NCI-H1694 (cell line): ENCODE measurements around the gene TIMM10.

Experiments
- DNase-seq: peaks from one replicate; lab custom pipeline; 2025; lab: John Stamatoyannopoulos, UW

Gene TIMM10

DNA sequence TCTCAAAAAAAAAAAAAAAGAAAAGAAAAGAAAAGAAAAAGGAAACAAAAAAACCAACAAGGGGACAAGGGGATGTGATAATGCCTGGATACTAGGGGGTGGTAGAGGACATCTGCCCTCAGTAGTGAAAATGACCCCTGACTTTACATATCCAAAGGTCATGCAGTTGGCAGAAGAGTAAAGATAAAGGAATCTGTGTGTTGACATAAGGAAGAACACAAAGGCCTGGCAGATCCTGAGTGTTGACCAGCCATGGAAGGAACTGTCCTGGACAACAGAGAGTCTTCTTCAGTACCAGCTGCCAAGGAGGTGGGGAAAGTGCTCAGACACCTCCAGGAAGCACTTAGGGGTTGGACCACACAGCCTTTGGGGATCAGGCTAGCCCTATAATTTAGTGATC, 27.7 kb downstream of the TIMM10 start:
- DNase-seq = no peak

DNA sequence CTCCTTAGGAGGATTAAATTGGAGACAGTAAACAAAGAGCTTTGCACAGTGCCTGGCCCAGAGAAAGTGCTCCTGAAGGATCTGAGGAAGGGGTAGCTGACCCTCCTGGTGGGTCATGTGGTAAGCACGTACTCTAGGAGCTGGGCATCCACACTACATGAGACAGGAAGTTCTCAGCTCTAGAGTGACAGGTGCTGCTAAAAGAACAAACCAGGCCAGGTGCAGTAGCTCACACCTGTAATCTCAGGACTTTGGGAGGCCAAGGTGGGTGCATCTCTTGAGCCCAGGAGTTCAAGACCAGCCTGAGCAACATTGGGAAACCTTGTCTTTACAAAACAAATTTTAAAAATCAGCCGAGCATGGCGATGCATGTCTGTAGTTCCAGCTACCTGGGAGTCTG, 28.2 kb downstream of the TIMM10 start:
- no peak for DNase-seq

DNA sequence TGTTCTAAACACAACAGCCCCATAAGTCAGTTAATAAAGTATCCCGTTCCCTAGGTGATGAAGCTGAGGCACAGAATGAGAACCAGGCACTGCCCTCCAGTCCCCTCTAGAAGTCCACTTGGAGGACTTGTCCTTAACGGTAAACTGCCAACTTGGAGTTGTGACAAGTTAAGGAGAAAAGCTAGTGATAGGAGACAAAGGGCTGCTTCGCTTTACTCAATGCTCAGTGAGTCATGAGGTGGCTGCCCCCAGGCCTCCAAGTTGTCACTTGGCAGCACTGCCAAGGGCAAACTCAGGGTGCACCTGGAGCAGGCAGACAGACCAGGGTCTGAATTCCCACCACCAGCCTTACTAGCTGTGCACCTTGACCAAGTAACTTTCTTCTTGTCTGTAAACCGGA, 28.6 kb downstream of the TIMM10 start:
- DNase-seq = no peak

DNA sequence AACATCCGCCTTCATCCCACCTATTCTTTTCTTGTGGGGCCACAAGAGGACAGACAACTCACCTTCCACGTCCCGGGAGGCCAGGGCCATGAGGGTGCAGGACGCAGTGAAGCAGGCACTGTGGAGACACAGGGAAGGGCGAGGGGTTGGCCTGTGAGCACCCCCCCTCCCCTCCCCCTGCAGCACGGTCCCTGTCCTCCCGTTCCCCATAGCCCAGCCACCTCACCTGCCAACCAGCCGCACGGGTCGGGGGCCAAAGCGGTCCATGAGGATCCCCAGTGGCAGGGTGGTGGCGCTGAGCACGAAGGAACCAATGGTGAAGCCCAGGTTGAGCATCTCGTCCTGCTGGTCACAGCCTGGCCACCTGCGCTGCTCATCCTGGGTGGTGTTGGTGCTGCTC, 29.6 kb downstream of the TIMM10 start:
- DNase-seq = no peak

DNA sequence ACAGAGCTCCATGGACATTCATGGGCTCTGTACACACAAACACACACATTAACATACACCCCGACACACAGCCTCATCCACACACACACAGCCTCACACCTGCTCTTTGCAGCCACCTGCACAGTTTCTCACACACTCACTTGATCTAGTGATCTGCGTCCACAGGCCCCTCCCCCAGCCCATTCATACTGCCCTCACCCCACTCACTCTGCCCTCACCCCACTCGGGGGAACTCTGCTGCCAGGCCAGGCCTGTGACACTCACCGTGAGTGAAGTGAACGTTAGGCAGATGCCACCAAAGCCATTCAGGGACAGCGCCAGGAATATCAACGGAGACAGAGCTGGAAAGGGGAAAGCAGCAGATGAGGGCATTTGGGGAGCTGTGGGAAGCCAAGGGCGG, 30.0 kb downstream of the TIMM10 start:
- DNase-seq = no peak

DNA sequence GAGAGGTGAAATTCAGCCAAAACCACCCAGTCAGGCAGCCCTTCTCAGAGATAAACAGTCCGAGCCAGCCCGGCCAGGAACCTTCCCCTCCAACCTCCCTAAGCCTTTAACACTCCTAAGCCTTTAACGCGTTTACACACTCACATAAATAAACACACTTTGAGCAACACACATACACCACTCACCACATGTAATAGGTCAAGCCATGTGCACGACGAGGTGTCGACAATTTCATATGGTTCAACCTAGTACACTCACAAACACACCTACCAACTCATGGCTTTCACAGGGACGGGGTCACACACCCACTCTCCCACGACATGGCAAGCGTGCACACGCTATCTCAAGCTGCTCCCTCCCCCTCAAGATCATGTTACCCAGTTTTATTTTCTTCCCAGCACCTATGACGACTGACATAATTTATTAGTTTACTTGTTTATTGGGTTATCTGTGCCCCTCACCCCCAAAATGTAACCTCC, 30.5 kb downstream of the TIMM10 start:
- DNase-seq = no peak

DNA sequence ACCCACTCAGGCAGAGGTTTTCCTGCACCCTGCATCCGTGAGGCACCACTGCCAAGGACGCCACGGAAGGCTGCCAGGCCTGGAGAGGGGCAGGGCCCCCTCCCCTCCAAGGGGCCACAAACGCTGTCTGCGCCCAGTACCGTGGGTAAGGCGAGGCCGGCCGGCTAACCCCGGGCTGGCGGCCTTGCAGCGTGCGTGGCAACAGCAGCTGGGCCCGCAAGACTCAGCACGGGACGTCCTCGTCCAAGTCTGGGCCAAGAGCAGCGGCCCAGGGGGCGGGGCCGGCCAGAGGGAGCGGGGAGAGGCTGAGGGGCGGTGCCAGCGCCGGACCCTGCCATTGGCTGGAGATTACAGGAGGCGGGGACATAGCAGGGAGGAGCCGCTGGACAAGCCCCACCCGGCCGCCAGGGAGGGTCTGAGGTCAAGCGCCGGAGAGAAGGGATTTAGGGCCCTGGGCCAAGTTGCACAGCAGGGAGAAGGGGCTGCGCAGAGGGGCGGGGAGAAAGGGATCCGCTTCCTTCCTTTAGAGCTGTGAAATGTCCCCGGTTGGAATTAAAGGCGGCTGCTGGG, 31.1 kb downstream of the TIMM10 start:
- no peak for DNase-seq

DNA sequence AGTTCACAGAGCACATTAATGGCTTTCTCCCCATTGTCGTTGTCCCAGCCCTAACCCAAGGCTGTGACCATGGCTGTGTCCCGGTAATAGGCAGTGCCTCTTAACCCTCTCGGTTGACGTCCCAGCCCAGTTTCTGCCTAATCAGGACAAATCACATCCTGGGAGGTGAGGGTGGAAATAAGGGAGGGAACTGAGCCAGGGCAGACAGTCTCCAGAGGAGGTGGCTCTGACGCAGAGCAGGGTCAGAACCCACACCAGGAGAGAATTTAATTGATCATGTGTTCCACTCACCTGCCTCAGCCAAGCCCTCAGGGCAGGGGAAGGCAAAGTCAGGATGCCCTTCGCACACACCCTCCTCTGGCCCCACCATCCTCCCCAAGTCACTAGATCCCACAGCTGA, 32.0 kb downstream of the TIMM10 start:
- DNase-seq = no peak

DNA sequence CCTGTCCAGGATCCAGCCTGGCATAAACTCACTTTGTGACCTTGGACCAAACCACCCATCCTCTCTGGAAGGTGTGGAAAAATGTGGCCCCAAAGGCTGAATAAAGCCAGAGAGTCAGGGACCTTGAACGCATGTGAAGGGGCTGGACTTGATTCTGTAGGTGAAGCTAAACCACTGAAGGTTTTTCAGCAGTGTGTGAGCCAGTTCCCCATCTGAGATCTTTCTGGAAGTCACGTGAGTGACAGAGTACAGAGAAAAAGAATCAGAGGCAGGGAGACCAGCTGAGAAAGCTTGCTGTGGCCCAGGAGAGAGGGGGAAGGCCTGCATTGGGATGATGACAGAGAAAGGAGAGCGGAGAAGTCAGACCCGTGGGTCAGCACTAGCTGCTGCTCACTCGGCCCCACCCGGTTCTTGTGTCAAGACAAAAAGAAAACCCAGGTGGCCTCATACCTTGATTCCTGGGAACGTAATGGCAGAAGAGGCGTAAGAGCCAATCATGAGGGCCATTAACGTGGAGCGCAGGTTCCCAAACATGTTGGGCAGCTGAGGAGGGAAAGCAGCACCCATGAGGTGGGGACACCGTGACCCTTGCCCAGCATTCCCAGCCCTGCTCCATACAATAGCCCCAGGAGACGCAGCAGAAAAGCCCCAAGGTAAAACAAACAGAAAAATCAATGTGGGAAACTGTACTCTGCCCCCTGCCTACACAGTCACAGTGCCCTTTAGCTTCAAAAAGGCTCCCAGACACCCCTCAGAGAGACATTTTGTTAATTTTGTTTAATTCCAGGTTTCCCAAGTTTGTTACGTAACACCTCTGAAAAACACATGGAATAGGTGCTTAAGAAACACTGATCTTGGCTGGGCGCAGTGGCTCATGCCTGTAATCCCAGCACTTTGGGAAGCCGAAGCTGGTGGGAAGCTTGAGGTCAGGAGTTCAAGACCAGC, 33.0 kb downstream of the TIMM10 start:
- no peak for DNase-seq

DNA sequence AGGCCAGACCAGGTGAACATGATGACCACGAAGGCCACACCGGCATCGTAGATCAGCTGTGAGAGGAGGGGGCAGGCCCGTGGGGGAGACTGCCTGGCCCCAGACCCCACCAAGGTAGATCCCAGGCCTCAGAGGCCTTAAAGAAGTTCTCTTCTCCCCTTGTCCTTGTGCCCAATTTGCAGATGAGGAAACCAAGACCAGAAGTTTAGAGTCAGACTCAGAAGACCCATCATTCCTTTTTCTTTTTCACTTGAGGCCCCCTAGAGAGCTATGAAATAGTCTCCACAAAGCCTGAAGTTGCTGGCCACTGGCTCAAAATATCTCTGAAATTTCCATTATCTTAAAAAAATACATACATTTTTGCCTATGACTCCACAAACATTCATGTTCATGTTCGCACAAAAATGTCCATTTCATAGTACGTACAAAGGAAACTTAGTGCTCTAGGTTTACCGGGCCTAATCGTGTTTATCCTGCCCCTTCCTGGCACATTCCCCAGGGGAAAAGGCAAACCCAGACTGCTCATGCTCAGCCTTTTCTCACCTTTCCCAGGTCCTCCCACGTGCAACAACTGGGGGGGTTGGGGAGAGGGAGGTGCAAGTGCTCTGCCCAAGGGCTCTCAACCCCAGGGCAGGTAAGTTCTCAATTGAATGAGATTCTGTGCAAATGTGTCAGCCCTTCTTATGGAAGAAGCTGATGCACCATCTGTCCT, 34.3 kb downstream of the TIMM10 start:
- no peak for DNase-seq

DNA sequence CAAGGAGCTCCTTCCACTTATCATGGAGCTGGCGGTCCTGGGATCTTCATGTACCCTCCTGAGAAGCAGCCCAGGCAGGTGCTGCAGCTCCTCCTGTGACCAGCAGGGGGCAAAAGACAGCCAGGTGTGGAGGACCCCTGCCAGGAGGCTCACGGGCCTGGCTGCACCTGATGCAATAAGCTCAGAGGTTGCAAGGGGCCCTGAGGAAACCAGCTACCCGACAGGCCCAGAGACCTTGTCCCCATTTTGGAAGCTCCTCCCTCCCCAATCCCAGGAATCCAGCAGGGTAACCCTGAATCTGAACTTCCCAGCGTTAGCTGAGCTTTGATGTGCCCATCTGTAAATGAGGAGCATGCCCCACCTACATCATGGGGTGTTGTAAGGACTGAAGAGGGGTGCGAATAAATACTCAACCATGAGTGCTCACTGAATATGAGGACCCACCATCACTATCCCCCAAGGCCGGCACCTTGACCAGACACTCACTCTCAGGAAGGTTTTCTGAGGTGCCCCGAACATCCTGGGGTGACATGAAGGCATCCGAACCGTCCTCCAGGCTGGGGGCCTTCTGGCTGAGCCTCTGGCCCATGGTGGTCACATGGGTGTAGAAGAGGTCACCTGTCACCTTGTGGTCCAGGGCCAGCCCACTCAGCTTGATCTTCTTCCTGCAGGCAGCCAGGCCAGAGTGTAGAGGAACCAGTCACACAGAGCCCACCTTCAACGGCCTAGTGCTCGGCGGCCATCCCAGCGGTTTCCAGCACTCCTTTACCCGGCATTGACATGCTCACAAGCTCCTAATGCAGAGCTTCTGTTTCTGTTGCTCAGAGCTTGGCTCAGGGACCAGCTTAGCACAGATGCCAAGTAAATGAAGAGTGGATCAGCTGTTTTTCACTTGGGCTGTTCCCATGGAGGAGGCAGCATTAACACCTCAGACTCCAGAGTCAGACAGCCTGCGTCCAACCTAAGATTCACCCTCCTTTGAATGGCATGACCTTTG, 36.7 kb downstream of the TIMM10 start:
- DNase-seq = no peak

DNA sequence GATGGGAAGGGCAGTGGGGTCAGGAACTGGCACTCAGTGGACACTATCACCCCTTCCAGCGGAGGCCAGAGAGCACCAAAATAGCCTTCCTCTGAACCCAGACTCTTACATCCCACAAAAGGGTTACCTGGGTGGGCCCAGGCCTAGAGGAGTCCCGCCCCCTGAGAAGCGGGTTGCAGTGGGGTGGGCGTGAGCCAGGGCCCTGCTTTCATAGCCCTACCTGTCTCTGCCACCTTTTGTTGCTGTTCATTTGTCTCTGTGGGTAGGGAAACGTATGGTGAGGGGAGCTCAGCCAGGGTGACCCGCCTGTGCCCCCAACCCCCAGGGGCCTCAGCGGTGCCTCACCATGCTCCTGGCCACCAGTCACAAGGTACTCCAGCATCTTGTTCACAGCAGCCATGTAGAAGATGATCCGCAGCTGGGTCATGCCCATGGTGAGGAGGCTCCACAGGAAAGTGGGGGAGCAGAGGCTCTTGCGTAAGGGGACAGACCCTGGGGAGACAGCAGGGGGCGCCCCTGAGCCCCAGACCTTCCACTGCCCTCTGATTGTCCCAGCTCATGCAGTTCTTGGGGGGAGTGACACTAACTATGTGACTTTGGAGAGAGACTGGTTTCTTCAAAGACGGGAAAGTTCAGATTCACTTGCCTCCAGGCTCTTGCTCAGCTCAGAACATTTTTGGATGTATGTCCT, 39.0 kb downstream of the TIMM10 start:
- DNase-seq = no peak

DNA sequence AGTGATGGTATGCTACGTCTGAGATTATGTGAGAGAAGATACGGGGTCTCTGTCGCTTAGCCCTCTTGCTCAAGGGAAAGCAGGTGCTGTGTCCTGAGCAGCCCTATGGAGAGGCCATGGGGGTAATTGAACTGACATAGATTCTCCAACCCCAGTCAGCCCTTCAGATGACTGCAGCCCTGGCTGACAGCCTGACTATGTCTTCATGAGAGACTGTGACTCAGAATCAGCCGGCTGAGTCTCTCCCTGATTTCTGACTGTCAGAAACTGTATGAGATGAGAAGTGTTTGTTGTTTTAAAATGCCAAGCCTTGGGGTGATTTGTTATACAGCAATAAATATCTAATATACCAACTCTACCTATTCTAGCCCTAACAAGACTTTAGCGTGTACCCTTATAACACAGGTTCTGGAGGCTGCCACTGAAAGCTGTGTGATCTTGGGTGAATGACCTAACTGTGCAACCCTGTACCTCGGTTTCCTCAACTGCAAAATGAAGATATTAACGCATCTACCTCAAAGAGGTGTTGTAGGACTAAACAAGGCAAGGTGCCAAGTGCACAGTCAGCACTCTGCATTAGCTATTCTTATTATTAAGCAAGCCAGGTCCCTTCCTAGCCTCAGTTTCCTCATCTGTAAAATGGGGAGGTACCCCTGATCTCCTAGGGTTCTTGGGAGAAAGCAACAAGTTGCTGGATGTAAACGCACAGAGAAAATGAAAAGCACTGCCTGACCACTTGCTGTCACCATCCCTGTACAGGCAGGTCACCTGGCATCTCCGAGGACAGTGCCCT, 39.9 kb downstream of the TIMM10 start:
- no peak for DNase-seq

DNA sequence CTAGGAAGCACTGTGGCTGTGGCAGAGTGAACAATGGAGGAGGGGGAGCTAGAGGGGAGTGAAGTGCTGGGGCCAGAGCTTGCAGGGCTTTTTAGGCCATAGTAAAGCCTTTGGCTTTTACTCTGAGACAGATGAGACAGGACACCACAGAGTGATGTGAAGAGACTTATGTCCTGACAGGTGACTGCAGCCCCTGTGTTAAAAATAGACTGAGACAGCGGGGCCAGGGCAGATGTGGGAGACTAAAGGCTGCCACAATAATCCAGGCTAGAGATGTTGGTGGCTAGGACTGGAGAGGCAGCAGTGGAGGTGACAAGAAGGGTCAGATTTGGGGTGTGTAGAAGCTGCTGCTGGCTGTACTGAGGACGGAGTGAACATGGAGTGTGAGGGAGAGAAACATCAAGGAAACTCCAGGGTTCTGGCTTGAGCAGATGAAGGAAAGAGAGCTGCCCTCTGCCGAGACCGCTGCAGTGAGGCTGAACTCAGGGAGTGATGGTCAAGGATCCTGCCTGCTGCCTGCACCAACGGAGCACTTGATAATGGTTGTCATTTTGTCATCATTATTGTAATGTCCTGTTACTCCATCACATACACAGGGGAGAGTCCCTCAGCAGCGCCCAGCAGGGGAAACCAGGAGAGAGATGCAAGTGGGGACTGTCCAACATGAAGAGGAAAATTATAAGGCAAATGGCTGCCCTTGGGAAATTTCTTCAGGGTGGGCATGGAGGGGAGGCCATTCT, 42.5 kb downstream of the TIMM10 start:
- DNase-seq = no peak

DNA sequence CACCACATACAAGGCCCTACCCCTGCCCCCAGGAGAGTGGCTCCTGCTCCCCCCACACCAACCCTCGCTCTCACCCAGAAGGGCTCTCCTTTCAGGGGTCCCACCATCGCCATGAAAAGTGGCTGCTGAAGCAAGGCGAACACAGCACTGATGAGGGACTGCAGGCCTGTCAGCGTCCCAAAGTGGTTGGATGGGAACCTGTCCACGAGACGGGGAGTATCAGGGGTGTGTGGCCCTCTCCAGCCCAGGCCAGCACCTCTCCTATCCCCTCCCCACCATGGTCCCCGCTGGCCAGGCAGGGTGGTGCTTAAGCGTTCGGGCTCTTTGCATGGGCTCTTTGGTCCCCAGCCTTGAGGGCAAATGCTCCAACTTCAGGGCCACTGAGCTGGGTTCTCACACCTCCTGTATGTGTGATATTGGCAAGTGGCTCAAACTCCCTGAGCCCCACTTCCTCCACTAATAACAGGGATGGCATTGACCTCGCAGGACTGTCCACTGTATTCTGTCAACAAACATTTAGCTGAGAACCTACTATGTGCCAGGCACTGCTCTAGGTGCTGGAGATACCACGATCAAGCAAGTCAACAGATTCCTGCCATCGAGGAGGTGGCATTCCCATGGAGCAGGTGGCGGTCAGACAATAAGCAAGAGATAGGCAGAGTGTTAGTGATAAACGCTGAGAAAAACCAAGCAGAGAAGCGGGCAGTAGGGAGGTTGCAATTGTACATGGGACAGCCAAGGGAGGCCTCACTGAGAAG, 43.4 kb downstream of the TIMM10 start:
- DNase-seq = no peak

DNA sequence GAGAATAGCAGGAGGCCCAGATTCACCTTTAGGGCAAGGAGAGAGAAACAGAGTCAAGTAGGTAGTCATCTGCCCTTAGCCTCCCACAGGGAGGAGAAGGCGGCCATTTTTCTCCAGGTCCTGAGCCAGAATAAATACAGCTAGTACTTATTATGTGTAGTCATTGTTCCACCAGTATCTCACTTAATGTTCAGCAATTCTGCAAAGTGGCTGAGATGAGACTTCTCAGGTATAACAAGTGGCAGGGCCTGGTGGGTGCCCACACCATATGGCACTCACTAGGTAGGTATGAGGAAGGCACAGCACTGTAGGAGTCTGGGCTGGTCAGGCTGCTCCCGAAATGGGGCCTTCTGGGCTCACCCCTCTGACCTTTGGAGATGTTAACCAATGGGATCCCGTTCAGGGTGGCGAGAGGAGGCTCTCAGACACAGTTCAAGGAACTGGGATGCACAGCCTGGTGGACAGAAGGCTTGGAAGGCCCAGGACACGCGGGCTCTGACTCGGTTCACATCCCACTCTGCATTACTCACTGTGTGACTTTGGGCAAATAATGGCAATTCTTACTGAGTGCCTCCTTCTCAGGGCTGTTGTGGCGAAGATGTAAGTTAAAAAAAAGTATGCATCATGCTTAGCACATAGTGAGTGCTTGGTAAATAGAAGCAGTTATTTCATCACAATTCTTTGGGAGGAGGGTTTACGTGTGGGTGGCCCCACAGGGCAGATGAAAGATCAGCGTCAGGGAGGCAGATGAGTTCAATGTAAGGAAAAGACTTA, 45.1 kb downstream of the TIMM10 start:
- DNase-seq = no peak

DNA sequence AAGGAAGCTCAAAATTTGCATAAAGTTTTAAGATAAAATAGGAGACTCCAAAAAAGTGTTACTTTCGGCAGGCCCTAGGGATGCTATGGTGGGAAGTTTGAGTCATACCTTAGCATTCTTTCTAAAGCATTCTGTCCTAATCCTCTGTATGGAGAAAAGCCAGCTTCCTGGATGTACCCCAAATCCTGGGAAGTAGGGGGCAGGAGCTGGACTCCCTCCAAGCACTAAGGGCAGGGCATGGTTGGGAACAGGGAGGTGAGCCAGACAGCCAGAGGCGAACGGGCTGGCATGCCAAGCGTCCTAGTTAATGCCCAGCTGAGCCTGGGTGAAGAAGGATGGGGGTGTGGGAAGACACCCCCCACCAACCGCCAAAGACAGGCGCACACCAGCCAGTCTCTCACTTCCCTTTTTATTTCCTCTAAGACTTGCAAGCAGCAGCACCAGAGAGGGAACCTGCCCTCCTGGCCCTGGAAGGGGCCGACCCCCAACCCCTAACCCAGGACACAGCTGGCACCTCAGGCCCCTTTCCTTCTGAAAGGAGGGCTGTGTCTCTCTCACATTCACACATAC, 46.3 kb downstream of the TIMM10 start:
- no peak for DNase-seq

DNA sequence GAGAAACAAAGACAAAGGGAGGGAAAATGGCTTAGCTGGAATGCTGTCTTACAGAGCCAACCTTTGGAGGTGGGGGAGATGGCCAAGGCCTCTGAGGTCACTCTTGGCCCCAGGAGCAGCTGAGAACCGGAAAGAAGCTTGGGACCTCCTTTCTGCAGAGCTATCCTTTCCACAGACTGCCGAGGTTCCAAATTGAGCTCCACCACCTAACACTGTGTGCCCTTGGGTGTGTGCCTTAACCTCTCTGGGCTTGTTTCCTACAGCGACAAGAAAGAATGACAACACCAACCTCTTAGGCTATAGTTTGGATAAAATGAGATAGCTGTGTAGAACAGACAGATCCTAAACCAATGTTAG, 47.0 kb downstream of the TIMM10 start:
- DNase-seq = no peak
